ENCODE data around the gene KRTAP20-2.

KRTAP20-2 gene

GRCh38 chr21:30634906-30635305 is at the start of gene KRTAP20-2:
KRTAP20-2 (plus strand) TSS chr21:30635206; CDS start chr21:30635264, 58 bp downstream.
- no peak for ATAC-seq

- no peak for ATAC-seq
Observed at GRCh38 chr21:30590297-30590696, 44.7 kb upstream of the KRTAP20-2 start, which contains the start of gene KRTAP22-2. KRTAP22-2 (minus strand) TSS chr21:30590397.

- no peak for ATAC-seq
Observed at GRCh38 chr21:30592140-30592539, 42.9 kb upstream of the KRTAP20-2 start, which contains the start of gene KRTAP6-3. KRTAP6-3 (plus strand) TSS chr21:30592440; CDS start chr21:30592446, 6 bp downstream.

GRCh38 chr21:30598802-30599201 is 36.2 kb upstream of the KRTAP20-2 start, which contains the start of gene KRTAP6-2:
KRTAP6-2 (minus strand) TSS chr21:30598902; CDS start chr21:30598874, 28 bp downstream.
- ATAC-seq = no peak

- no peak for ATAC-seq
Observed at GRCh38 chr21:30600787-30601186, 34.2 kb upstream of the KRTAP20-2 start, which contains the start of gene KRTAP22-1. KRTAP22-1 (plus strand) TSS chr21:30601087.

GRCh38 chr21:30605968-30606367 is 29.0 kb upstream of the KRTAP20-2 start:
- ATAC-seq = no peak

GRCh38 chr21:30612132-30612531 is 22.9 kb upstream of the KRTAP20-2 start:
- no peak for ATAC-seq

- ATAC-seq = no peak
Observed at GRCh38 chr21:30613836-30614235, 21.2 kb upstream of the KRTAP20-2 start, which contains the start of gene KRTAP6-1. KRTAP6-1 (minus strand) TSS chr21:30613930; CDS start chr21:30613904, 26 bp downstream.

GRCh38 chr21:30615199-30615598 is 19.8 kb upstream of the KRTAP20-2 start:
- ATAC-seq = no peak

- no peak for ATAC-seq
Observed at GRCh38 chr21:30616125-30616524, 18.9 kb upstream of the KRTAP20-2 start, which contains the start of gene KRTAP20-1. KRTAP20-1 (plus strand) TSS chr21:30616425; CDS start chr21:30616455, 30 bp downstream.

- ATAC-seq = no peak
Observed at GRCh38 chr21:30620080-30620479, 14.9 kb upstream of the KRTAP20-2 start.

- ATAC-seq = no peak
Observed at GRCh38 chr21:30620522-30620921, 14.5 kb upstream of the KRTAP20-2 start, which contains the start of gene KRTAP20-4. KRTAP20-4 (plus strand) TSS chr21:30620627.

GRCh38 chr21:30623362-30623761 is 11.6 kb upstream of the KRTAP20-2 start:
- no peak for ATAC-seq

GRCh38 chr21:30625449-30626165 is 9.4 kb upstream of the KRTAP20-2 start:
- ATAC-seq = no peak

- ATAC-seq = no peak
Observed at GRCh38 chr21:30628109-30628508, 6.9 kb upstream of the KRTAP20-2 start.

GRCh38 chr21:30629200-30629599 is 5.8 kb upstream of the KRTAP20-2 start:
- ATAC-seq = no peak

GRCh38 chr21:30638686-30639085 is 3.7 kb downstream of the KRTAP20-2 start:
- ATAC-seq = no peak

- no peak for ATAC-seq
Observed at GRCh38 chr21:30642564-30642963, 7.6 kb downstream of the KRTAP20-2 start, which contains the start of gene KRTAP20-3. KRTAP20-3 (plus strand) TSS chr21:30642864.

- no peak for ATAC-seq
Observed at GRCh38 chr21:30646904-30647414, 12.0 kb downstream of the KRTAP20-2 start.

GRCh38 chr21:30652891-30653290 is 17.9 kb downstream of the KRTAP20-2 start:
- no peak for ATAC-seq

- no peak for ATAC-seq
Observed at GRCh38 chr21:30668776-30669175, 33.8 kb downstream of the KRTAP20-2 start.

- ATAC-seq = no peak
Observed at GRCh38 chr21:30672985-30673650, 38.1 kb downstream of the KRTAP20-2 start.

- ATAC-seq = no peak
Observed at GRCh38 chr21:30674312-30674711, 39.3 kb downstream of the KRTAP20-2 start.
